Measurements from ENCODE around the gene PTPRN2.

PTPRN2 gene

GRCh38 chr7:158120716-158121115 lies 466.9 kb downstream of the PTPRN2 start:
- TF ChIP-seq, protein P1, sequence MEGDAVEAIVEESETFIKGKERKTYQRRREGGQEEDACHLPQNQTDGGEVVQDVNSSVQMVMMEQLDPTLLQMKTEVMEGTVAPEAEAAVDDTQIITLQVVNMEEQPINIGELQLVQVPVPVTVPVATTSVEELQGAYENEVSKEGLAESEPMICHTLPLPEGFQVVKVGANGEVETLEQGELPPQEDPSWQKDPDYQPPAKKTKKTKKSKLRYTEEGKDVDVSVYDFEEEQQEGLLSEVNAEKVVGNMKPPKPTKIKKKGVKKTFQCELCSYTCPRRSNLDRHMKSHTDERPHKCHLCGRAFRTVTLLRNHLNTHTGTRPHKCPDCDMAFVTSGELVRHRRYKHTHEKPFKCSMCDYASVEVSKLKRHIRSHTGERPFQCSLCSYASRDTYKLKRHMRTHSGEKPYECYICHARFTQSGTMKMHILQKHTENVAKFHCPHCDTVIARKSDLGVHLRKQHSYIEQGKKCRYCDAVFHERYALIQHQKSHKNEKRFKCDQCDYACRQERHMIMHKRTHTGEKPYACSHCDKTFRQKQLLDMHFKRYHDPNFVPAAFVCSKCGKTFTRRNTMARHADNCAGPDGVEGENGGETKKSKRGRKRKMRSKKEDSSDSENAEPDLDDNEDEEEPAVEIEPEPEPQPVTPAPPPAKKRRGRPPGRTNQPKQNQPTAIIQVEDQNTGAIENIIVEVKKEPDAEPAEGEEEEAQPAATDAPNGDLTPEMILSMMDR (IDR thresholded peaks at IDR 0.05; ENCODE audit: low read depth, low read length, missing control alignments), result no peak
- DNase-seq (ENCODE audit: low read depth), result no peak
- no peak overlapping the region for H3K4me3 ChIP-seq (ENCODE audit: low read depth, low read length)

DNA sequence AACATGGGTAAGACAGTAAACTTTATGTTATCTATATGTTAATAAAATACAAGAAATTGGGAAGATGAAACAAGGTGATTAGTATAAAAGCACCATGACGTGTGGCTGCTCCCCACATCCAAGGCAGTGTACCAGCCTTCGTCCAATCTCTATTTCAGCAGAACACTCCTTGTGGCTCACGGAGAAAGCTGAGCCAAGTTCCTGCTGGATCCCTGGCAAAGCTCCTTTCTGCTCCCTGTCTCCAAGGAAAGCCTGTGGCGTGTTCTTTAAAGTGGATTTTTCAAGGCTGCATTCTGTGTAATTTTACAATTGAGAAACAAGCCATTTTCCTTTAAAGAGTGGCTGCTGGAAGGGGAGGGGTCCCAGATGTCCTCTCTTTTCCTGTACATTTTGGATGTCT lies 467.3 kb downstream of the PTPRN2 start:
- H3K4me3 ChIP-seq (ENCODE audit: low read depth, low read length), result no peak overlapping the region
- no peak for DNase-seq (ENCODE audit: low read depth)
- TF ChIP-seq, protein P1 (IDR thresholded peaks at IDR 0.05; ENCODE audit: low read depth, low read length, missing control alignments), result no peak

DNA sequence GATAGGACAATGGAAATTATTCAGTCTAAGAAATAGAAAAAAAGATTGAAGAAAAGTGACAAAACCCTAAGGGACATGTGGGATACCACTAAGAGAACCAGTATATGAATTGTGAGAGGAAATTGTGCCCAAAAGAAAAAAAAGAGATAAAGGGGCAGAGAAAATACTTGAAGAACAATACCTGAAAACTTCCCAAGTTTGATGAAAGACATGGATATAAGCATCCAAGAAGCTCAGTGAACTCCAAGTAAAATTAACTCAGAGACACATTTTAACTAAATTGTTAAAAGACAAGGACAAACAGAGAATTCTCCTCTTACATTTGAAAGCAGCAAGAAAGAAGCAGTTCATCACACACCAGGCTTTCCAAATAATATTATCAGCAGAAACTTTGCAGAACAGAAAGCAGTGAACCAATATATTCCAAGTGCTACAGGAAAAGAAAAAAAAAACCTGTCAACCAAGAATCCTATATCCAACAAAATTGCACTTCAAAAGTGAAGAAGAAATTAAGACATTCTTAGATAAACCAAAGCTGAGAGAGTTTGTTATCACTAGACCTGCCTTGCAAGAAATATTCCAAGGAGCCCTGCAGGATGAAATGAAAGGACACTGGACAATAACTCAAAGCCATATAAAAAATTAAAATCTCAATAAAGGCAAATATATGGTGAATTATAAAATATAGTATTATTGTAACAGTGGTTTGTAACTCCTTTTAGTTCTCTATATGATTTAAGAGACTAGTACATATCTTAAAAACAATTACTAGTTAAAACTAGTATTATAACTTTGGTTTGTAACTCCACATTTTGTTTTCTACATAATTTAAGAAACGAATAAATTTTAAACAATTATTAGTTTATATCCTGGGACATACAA lies 470.0 kb downstream of the PTPRN2 start:
- H3K4me3 ChIP-seq (ENCODE audit: low read depth, low read length), result no peak overlapping the region
- DNase-seq (ENCODE audit: low read depth), result no peak
- TF ChIP-seq, protein P1 (IDR thresholded peaks at IDR 0.05; ENCODE audit: low read depth, low read length, missing control alignments), result no peak

- no peak for DNase-seq (ENCODE audit: low read depth)
- TF ChIP-seq, protein P1 (IDR thresholded peaks at IDR 0.05; ENCODE audit: low read depth, low read length, missing control alignments), result no peak
- no peak overlapping the region for H3K4me3 ChIP-seq (ENCODE audit: low read depth, low read length)
Measured at GRCh38 chr7:158116235-158116634, 471.4 kb downstream of the PTPRN2 start.

DNA sequence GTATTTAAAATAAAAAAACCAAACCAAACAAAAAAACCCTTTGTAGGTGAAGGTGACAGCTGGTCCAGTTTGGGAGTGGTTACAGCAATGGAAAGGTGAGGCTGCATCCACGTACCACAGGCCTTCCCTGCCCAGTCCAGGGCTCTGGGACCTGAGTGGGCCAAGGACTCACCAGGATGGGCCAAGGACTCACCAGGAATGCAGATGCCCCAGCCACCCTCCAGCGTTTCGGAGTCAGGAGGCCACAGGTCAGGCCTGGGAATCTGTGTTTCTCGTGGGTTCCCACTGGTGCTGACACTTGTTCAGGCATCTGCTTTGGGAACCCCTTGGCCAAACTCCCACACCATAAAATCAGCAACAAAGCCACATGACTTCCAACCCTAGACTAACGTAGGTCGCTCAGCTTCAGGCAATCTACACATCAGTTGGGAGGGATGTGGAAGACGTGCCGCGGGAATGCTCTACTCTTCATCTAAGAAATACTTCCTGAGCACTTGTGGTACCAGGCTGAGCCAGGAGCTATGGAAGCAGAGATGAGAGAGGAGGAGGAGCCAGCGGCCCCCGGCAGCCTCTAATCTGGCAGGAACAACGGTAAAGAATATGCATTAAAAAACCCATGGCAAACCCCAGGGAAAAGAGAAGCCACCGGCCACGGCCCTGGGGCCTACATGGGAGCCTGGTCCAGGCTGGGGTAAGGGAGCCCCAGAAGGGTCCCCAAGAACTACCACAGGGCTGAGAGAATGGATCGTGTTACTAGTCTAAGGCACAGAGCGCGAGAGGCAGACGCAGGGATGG lies 473.4 kb downstream of the PTPRN2 start:
- no peak overlapping the region for H3K4me3 ChIP-seq (ENCODE audit: low read depth, low read length)
- TF ChIP-seq, protein P1 (IDR thresholded peaks at IDR 0.05; ENCODE audit: low read depth, low read length, missing control alignments), result no peak
- DNase-seq (ENCODE audit: low read depth), result no peak

DNA sequence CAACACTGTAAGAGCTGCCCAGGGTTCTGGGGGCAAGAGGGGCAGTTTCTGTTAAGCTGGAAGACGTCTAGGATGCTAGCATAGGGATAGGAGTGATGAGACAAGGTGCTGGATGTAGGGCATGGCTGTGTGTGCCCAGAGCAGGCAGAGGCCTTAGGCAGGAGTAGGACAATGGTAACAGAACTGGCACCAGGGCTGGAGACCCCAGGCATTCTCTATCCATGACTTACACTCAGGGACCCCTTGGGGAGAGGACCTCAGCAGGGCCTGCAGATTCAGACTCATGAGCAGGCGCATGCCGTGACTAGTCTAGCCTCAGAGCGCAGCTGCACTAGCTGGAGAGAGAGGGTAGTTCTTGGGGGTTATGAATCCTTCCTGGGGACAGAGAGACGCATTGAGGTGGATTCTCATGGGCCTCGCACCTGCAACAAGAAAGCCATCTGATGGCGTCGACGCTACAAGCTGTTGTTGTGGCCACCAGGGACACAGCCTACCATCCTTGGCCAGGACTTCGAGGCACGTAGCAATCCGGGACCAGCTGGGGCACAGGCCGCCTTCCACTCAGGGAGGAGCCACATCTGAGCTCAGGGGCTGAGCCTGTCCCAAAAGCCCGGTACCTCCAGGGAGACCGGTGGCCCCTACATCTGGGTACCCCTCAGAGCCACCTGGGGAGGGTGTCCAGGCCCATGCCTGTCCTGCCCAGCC lies 474.1 kb downstream of the PTPRN2 start:
- TF ChIP-seq, protein P1 (IDR thresholded peaks at IDR 0.05; ENCODE audit: low read depth, low read length, missing control alignments), result no peak
- no peak overlapping the region for H3K4me3 ChIP-seq (ENCODE audit: low read depth, low read length)
- no peak for DNase-seq (ENCODE audit: low read depth)
